Measurements from ENCODE around the gene ZNF296.
A peak's percentile ranks its signal among the peaks of the same experiment; 100 is the strongest.

The ZNF296 gene

DNA sequence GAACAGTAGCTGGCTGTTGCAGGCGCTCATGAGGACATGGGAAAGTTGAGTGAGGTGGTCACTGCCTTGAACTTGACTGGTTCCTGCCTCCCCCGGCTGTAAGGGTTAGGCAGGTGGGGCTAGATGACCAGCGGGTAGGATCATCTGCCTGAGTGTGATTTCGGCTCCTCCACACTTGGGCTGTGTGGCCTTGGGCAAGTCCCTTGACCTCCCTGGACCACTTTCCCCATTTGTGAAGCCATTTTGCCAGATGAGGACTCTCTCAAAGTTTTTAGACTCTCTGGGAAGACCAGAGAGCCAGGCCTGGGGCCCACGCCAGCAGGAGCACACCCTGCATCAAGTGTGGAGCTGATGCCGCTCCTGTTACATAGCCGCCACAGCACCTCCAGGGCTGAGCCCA, 26.2 kb upstream of the ZNF296 start:
- DNase-seq = no peak

DNA sequence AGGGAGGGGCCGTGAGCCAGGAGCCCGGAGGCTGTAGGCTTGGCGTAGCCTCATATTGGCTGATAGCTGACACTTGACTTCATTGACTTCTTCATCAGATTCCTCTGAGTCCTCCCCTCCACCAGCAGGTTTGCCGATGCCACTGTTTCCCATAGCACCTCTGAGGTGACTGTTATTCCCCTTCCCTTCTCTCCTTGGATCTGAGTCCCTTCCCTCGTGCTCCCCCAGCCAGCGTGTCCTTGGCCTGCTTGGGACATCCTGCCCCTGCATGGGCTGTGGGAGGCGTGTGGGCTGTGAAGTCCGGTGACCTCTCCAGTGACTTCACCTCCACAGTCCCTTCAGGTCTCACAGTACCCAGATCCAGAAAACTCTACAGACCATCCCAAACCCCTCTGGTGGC, 25.5 kb upstream of the ZNF296 start:
- no peak for DNase-seq

DNA sequence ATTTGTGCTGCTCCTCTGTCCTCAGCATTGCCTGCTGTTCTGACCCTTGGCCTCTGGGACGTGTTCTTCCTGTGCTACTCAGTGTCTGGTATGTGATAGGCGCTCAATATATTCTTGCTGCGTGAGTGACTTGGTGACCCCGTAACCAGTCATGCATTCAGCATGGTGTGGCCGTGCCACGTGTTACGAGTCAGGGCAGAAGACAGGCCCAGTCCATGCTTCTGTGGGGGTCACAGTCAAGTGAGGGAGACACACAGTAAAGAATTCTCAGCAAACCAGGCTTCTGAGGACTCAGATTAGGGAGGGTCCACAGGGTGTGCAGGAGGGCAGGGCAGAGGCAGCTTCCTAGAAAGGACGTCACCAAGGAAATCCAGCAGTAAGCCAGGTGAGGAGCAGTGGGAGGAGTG, 24.6 kb upstream of the ZNF296 start:
- no peak for DNase-seq

GRCh38 chr19:45100201-45100600, 23.9 kb upstream of the ZNF296 start:
- no peak for DNase-seq

GRCh38 chr19:45099467-45100191, 23.4 kb upstream of the ZNF296 start:
- DNase-seq = peak; percentile 44

DNA sequence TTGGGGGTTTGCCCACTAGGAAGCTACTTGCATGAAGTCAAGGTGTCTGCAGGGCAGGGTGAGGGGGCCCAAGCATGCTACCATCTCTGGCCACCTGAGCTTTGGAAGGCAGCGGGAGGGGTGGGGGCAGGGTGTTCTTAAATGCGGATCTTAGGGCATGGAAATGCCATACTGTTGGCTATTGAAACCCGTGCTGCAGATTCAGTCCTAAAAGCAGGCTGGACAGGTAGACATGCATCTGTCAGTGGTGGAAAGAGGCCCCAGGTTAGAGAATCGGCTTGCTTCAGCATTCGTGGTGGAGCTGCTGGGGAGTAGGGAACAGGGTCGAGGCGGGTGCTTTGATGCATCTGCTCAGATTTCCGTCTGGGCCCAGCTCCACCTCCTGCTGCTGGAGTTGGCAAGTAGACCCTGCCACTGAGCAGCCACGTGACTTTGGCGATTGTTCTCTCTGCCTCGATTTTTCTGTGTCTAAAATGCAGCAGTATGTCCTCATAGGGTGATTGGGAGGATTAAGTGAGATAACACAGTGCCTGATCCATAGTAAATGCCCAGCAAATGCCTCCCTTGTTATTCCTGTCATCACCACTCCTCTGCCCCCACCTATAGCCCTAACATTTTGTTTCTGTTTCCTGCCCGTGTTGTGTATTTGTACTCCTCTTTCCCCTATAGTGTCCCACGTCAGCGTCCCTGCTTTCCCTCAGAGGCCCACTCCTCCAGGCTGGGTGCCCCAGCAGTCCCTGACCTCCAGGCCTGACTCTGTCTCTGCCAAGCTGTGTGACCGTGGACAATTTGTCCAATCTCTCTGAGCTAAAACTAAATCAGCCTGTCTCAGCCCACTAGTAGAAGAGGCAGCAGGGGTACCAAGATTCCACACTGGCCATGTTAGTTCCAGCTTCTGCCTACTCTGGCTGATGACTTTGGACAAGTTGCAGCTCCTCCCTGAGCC, 22.5 kb upstream of the ZNF296 start:
- DNase-seq = peak; percentile 73

DNA sequence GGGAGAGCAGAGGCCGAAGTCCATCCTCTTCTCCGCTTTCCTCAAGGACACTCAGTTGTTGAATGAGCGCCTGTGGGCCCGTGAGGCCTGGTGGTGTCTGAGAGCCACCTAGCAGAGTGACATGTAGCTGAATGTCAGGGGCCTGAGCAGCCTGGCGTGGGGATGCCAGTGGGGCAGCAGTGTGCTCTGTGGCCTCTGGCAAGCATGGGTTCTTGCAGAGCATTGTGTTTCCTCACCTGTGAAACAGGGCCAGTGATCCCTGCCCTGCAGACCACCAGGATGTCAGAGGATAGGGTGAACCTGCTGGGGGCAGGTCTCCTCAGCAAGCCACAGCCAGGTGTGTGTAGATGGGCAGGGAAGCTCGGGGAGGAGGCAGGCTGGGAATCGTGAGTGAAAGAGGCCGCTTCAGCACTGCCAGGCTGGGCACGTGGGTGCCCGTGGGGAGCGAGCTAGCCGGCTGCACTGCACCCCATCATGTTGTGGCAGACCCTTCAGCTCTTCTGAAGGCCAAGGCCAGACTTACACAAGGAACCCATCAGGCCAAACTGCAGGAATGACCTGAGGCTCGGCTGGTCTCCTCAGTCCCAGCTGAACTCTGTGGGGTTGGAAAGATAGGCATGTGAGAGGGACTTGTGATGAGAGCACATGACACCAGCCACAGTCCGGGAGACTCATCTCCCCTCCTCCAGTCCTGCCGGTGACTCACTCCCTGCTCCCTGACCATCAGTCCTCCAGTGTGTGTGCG, 21.7 kb upstream of the ZNF296 start:
- DNase-seq = peak; percentile 45

GRCh38 chr19:45097450-45097775, 21.1 kb upstream of the ZNF296 start:
- no peak for DNase-seq

GRCh38 chr19:45096700-45097099, 20.4 kb upstream of the ZNF296 start:
- no peak for DNase-seq

- DNase-seq = no peak
These were observed 19.5 kb upstream of the ZNF296 start for GRCh38 chr19:45095496-45096413.

- DNase-seq = no peak
These were observed 18.4 kb upstream of the ZNF296 start for GRCh38 chr19:45094707-45095106.

DNA sequence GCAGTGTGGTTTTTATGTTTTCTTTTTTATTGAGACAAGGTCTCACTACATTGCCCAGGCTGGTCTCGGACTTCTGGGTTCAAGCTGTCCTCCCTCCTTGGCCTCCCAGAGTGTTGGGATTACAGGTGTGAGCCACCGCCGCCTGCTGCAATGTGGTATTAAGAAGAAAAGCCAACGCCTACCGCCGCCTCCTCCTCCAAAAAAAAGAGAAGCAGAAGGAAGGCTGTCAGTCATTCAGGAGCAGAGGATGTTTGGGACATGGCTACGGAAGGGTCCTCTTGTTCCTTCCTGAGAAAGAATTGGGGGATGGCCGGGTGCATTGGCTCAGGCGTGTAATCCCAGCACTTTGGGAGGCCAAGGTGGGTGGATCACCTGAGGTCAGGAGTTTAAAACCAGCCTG, 17.9 kb upstream of the ZNF296 start:
- no peak for DNase-seq

GRCh38 chr19:45092747-45093678, 16.7 kb upstream of the ZNF296 start, which contains the start of gene PPP1R37:
PPP1R37 (plus strand) TSS chr19:45093179; CDS start chr19:45093326, 147 bp downstream.
- DNase-seq = peak; percentile 95

GRCh38 chr19:45091031-45091923, 15.0 kb upstream of the ZNF296 start:
- peak; percentile 99 for DNase-seq

DNA sequence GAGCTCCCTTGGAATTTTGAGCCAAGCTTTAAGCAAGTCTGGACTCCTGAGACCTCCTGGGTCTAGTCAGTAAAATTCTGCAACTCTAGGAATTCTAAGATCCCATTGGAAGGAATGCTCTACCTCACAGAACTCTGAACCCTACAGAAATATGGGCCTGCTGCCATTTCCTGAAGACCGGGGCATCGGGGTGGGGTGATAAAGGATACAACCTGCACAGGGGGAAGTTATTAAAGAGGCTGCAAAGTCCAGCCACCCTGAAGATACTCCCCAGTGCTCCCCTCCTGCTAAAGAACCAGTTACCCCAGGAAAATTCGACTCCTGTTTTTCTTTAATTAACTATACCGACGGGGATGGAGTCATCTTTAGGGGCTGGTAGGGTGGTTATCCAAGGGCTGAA, 14.3 kb upstream of the ZNF296 start:
- no peak for DNase-seq

GRCh38 chr19:45090034-45090433, 13.8 kb upstream of the ZNF296 start:
- DNase-seq = no peak

GRCh38 chr19:45087531-45087930, 11.3 kb upstream of the ZNF296 start:
- no peak for DNase-seq

GRCh38 chr19:45086480-45086879, 10.2 kb upstream of the ZNF296 start:
- DNase-seq = no peak

DNA sequence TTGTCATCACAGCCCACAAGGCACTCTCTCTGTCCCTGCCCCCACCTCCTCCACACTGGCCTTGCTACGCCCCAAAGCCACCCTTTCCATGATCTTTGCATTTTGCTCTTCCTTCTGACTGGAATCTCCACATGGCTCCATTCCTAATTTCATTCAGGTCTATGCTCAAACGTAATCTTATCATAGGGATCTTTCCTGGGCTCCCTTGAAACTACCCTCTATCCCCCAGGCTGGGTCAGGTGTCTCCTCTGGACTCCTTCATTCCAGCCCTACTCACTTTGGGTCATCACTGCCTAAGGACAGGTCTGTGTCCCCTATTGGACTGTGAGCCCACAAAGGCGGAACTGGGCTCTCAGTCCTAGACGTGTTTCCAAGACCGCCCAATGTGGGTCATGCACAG, 5.9 kb upstream of the ZNF296 start:
- no peak for DNase-seq

- DNase-seq = no peak
These were observed 3.7 kb upstream of the ZNF296 start for GRCh38 chr19:45079911-45080370.

All from midbrain (tissue), 1 donor.